ENCODE measurements around the gene WBP11. TPM values are rescaled to one million over a fixed set of nuclear protein-coding genes. Genes with fewer than 3 reads are reported as not detected.

WBP11 gene
- total RNA-seq, 1 donor, result 19.5 TPM

- Histone ChIP-seq H2AFZ (ENCODE audit: low read length) (no peak overlapping the region), H3K4me3 (ENCODE audit: insufficient read depth, low read length) (no peak overlapping the region), H3K9me3 (ENCODE audit: low read depth, low read length) (no peaks in the 10 kb centered on the region), H3K27me3 (ENCODE audit: insufficient read depth, low read length) (no peaks in the 10 kb centered on the region), H3K79me2 (ENCODE audit: insufficient read depth, low read length) (no peaks in the 10 kb centered on the region), H3K4me2 (ENCODE audit: insufficient read depth, low read length) (no peak overlapping the region), H3K4me1 (ENCODE audit: insufficient read depth, low read length) (peaks cover 28% of the 10 kb centered on the region), H3K27ac (ENCODE audit: low read depth, low read length) (no peak overlapping the region), H3K36me3 (ENCODE audit: insufficient read depth, low read length) (no peaks in the 10 kb centered on the region), H4K20me1 (ENCODE audit: insufficient read depth, low read length) (no peaks in the 10 kb centered on the region)
- no peak for TF ChIP-seq CTCF (IDR thresholded peaks at IDR 0.05; ENCODE audit: extremely low read depth, low read depth, low read length)
- DNase-seq (ENCODE audit: insufficient read length, low spot score, missing footprints), result no peak
Measured at GRCh38 chr12:14833336-14833735, 30.1 kb upstream of the WBP11 start.

- TF ChIP-seq CTCF (IDR thresholded peaks at IDR 0.05; ENCODE audit: extremely low read depth, low read depth, low read length), result no peak
- H3K4me2 ChIP-seq (ENCODE audit: insufficient read depth, low read length), result no peak overlapping the region
- no peaks in the 10 kb centered on the region for H3K36me3 ChIP-seq (ENCODE audit: insufficient read depth, low read length)
- no peak overlapping the region for H3K4me3 ChIP-seq (ENCODE audit: insufficient read depth, low read length)
- no peaks in the 10 kb centered on the region for H3K79me2 ChIP-seq (ENCODE audit: insufficient read depth, low read length)
- H3K9me3 ChIP-seq (ENCODE audit: low read depth, low read length), result no peaks in the 10 kb centered on the region
- H2AFZ ChIP-seq (ENCODE audit: low read length), result no peak overlapping the region
- no peaks in the 10 kb centered on the region for H3K27me3 ChIP-seq (ENCODE audit: insufficient read depth, low read length)
- no peak for DNase-seq (ENCODE audit: insufficient read length, low spot score, missing footprints)
- H3K27ac ChIP-seq (ENCODE audit: low read depth, low read length), result no peak overlapping the region
- peaks cover 4% of the 10 kb centered on the region for H3K4me1 ChIP-seq (ENCODE audit: insufficient read depth, low read length)
- no peaks in the 10 kb centered on the region for H4K20me1 ChIP-seq (ENCODE audit: insufficient read depth, low read length)
Measured at GRCh38 chr12:14828892-14829291, 25.6 kb upstream of the WBP11 start.

- Histone ChIP-seq H4K20me1 (ENCODE audit: insufficient read depth, low read length) (no peaks in the 10 kb centered on the region), H3K4me3 (ENCODE audit: insufficient read depth, low read length) (no peak overlapping the region), H3K27ac (ENCODE audit: low read depth, low read length) (no peak overlapping the region), H3K27me3 (ENCODE audit: insufficient read depth, low read length) (no peaks in the 10 kb centered on the region), H3K79me2 (ENCODE audit: insufficient read depth, low read length) (no peaks in the 10 kb centered on the region), H3K9me3 (ENCODE audit: low read depth, low read length) (no peaks in the 10 kb centered on the region), H3K4me2 (ENCODE audit: insufficient read depth, low read length) (no peak overlapping the region), H3K4me1 (ENCODE audit: insufficient read depth, low read length) (no peaks in the 10 kb centered on the region), H3K36me3 (ENCODE audit: insufficient read depth, low read length) (no peaks in the 10 kb centered on the region), H2AFZ (ENCODE audit: low read length) (no peak overlapping the region)
- TF ChIP-seq CTCF (IDR thresholded peaks at IDR 0.05; ENCODE audit: extremely low read depth, low read depth, low read length), result no peak
- DNase-seq (ENCODE audit: insufficient read length, low spot score, missing footprints), result no peak
Measured at GRCh38 chr12:14827043-14827442, 23.8 kb upstream of the WBP11 start.

GRCh38 chr12:14826491-14826890, 23.2 kb upstream of the WBP11 start:
- Histone ChIP-seq H3K4me1 (ENCODE audit: insufficient read depth, low read length) (no peaks in the 10 kb centered on the region), H3K4me3 (ENCODE audit: insufficient read depth, low read length) (no peak overlapping the region), H4K20me1 (ENCODE audit: insufficient read depth, low read length) (no peaks in the 10 kb centered on the region), H3K27ac (ENCODE audit: low read depth, low read length) (no peak overlapping the region), H3K27me3 (ENCODE audit: insufficient read depth, low read length) (no peaks in the 10 kb centered on the region), H3K9me3 (ENCODE audit: low read depth, low read length) (no peaks in the 10 kb centered on the region), H3K79me2 (ENCODE audit: insufficient read depth, low read length) (no peaks in the 10 kb centered on the region), H2AFZ (ENCODE audit: low read length) (no peak overlapping the region), H3K36me3 (ENCODE audit: insufficient read depth, low read length) (no peaks in the 10 kb centered on the region), H3K4me2 (ENCODE audit: insufficient read depth, low read length) (no peak overlapping the region)
- no peak for TF ChIP-seq CTCF (IDR thresholded peaks at IDR 0.05; ENCODE audit: extremely low read depth, low read depth, low read length)
- DNase-seq (ENCODE audit: insufficient read length, low spot score, missing footprints), result no peak

Measured in osteoblast (primary cell).